Measurements from ENCODE around the gene CCDC134. TPM values are rescaled to one million over a fixed set of nuclear protein-coding genes. Genes with fewer than 3 reads are reported as not detected.
"Not testable (repeated sequence)": the region's sequence is repeated elsewhere in the genome, so short reads cannot be mapped to it uniquely, and the experiment has no call there.

CCDC134 gene
- total RNA-seq, 1 donor from 2014 or later = 14.3 TPM

- no peak for DNase-seq (ENCODE audit: low spot score in 2 of 2)
- no peak for FAIRE-seq
Measured at GRCh38 chr22:41838842-41839618, 38.6 kb downstream of the CCDC134 start.

GRCh38 chr22:41840216-41840615 is 39.7 kb downstream of the CCDC134 start:
- DNase-seq (ENCODE audit: low spot score in 2 of 2) = no peak
- FAIRE-seq = no peak

- FAIRE-seq = no peak
- DNase-seq (ENCODE audit: low spot score in 2 of 2) = no peak
Measured at GRCh38 chr22:41841085-41841712, 40.7 kb downstream of the CCDC134 start.

GRCh38 chr22:41842996-41843970 is 42.8 kb downstream of the CCDC134 start:
- FAIRE-seq (no peak), DNase-seq (ENCODE audit: low spot score in 2 of 2) (no peak)

- no peak for FAIRE-seq
- DNase-seq (ENCODE audit: low spot score in 2 of 2) = no peak
Measured at GRCh38 chr22:41844036-41844435, 43.6 kb downstream of the CCDC134 start.

- FAIRE-seq (no peak), DNase-seq (ENCODE audit: low spot score in 2 of 2) (no peak)
Measured at GRCh38 chr22:41844513-41844912, 44.0 kb downstream of the CCDC134 start.

- DNase-seq (ENCODE audit: low spot score in 2 of 2) = no peak
- FAIRE-seq = no peak
Measured at GRCh38 chr22:41845380-41846267, 45.1 kb downstream of the CCDC134 start.

- FAIRE-seq (no peak), DNase-seq (ENCODE audit: low spot score in 2 of 2) (no peak)
Measured at GRCh38 chr22:41846268-41846987, 45.9 kb downstream of the CCDC134 start.

- DNase-seq (ENCODE audit: low spot score in 2 of 2) (no peak), FAIRE-seq (no peak)
Measured at GRCh38 chr22:41847300-41847699, 46.8 kb downstream of the CCDC134 start.

- DNase-seq (ENCODE audit: low spot score in 2 of 2) = no peak
- no peak for FAIRE-seq
Measured at GRCh38 chr22:41848468-41848867, 48.0 kb downstream of the CCDC134 start.

GRCh38 chr22:41856469-41856868 is 56.0 kb downstream of the CCDC134 start:
- DNase-seq (ENCODE audit: low spot score in 2 of 2) (no peak), FAIRE-seq (no peak)

- DNase-seq (ENCODE audit: low spot score in 2 of 2) (peak in 1 of 2 donors; percentile 48), FAIRE-seq (no peak)
Measured at GRCh38 chr22:41857155-41857859, 56.8 kb downstream of the CCDC134 start.

- FAIRE-seq = no peak
- no peak for DNase-seq (ENCODE audit: low spot score in 2 of 2)
Measured at GRCh38 chr22:41857860-41858199, 57.4 kb downstream of the CCDC134 start.

- DNase-seq (ENCODE audit: low spot score in 2 of 2) = no peak
- no peak for FAIRE-seq
Measured at GRCh38 chr22:41862160-41862529, 61.7 kb downstream of the CCDC134 start.

GRCh38 chr22:41862530-41863266 is 62.2 kb downstream of the CCDC134 start:
- FAIRE-seq (no peak), DNase-seq (ENCODE audit: low spot score in 2 of 2) (no peak)

- no peak for FAIRE-seq
- DNase-seq (ENCODE audit: low spot score in 2 of 2) = no peak
Measured at GRCh38 chr22:41863472-41863871, 63.0 kb downstream of the CCDC134 start.

GRCh38 chr22:41868556-41868955 is 68.1 kb downstream of the CCDC134 start:
- DNase-seq (ENCODE audit: low spot score in 2 of 2) (no peak), FAIRE-seq (no peak)

- not testable (repeated sequence) for FAIRE-seq; DNase-seq (ENCODE audit: low spot score in 2 of 2)
Measured at GRCh38 chr22:41870081-41870480, 69.6 kb downstream of the CCDC134 start.
